ENCODE results near the gene TRPV4. TPM values are rescaled to one million over a fixed set of nuclear protein-coding genes. Genes with fewer than 3 reads are reported as not detected.

The TRPV4 gene
- total and polyA plus RNA-seq, 2 donors from 2014 or later = 6.0 to 24.5 TPM

- peak in 3 of 5 donors; percentile 27 to 42 (median 34) for DNase-seq
- FAIRE-seq = no peak
Observed at GRCh38 chr12:109766251-109766778, 66.9 kb downstream of the TRPV4 start.

GRCh38 chr12:109765446-109765810 is 67.8 kb downstream of the TRPV4 start:
- intact Hi-C loops (cut with DNase I) = no loop called here
- Histone ChIP-seq H3K9me3 (ENCODE audit: control insufficient read depth in 2 of 3, insufficient read depth in 1 of 3, low read length in 3 of 3) (peaks cover 0 to 4% (median 0%) of the 10 kb centered on the region in 3 donors), H3K27me3 (ENCODE audit: control insufficient read depth, insufficient read depth, low read length) (no peaks in the 10 kb centered on the region), H3K27ac (ENCODE audit: low read depth in 2 of 2, low read length in 2 of 2) (no peak overlapping the region), H3K36me3 (ENCODE audit: control insufficient read depth in 2 of 3, insufficient read depth in 3 of 3, low read length in 3 of 3) (no peaks in the 10 kb centered on the region), H3K4me1 (ENCODE audit: control insufficient read depth in 2 of 3, insufficient read depth in 2 of 3, low read depth in 1 of 3, low read length in 3 of 3) (peaks cover 0 to 2% (median 0%) of the 10 kb centered on the region in 3 donors), H3K4me3 (ENCODE audit: low read length in 3 of 3) (no peak overlapping the region), H3K9ac (ENCODE audit: low read length in 3 of 3) (no peak overlapping the region)
- DNase-seq (peak in 2 of 5 donors; percentile 26 to 38), FAIRE-seq (no peak)
- TF ChIP-seq CTCF (IDR thresholded peaks at IDR 0.05; ENCODE audit: borderline replicate concordance, extremely low read depth, insufficient read depth) = no peak

More at GRCh38 chr12:109766251-109766778, 66.9 kb downstream of the TRPV4 start:
- Histone ChIP-seq H3K9me3 (ENCODE audit: control insufficient read depth in 2 of 3, insufficient read depth in 1 of 3, low read length in 3 of 3) (peaks cover 0 to 4% (median 0%) of the 10 kb centered on the region in 3 donors), H3K9ac (ENCODE audit: low read length in 3 of 3) (no peak overlapping the region), H3K4me1 (ENCODE audit: control insufficient read depth in 2 of 3, insufficient read depth in 2 of 3, low read depth in 1 of 3, low read length in 3 of 3) (no peaks in the 10 kb centered on the region), H3K27ac (ENCODE audit: low read depth in 2 of 2, low read length in 2 of 2) (no peak overlapping the region), H3K4me3 (ENCODE audit: low read length in 3 of 3) (no peak overlapping the region), H3K36me3 (ENCODE audit: control insufficient read depth in 2 of 3, insufficient read depth in 3 of 3, low read length in 3 of 3) (no peaks in the 10 kb centered on the region), H3K27me3 (ENCODE audit: control insufficient read depth, insufficient read depth, low read length) (no peaks in the 10 kb centered on the region)
- TF ChIP-seq CTCF (IDR thresholded peaks at IDR 0.05; ENCODE audit: borderline replicate concordance, extremely low read depth, insufficient read depth) = no peak
- intact Hi-C loops (cut with DNase I) = no loop called here

- no peaks in the 10 kb centered on the region for H3K27me3 ChIP-seq (ENCODE audit: control insufficient read depth, insufficient read depth, low read length)
- H3K4me1 ChIP-seq (ENCODE audit: control insufficient read depth in 2 of 3, insufficient read depth in 2 of 3, low read depth in 1 of 3, low read length in 3 of 3) = peaks cover 0 to 5% (median 0%) of the 10 kb centered on the region in 3 donors
- peaks cover 0 to 4% (median 0%) of the 10 kb centered on the region in 3 donors for H3K9me3 ChIP-seq (ENCODE audit: control insufficient read depth in 2 of 3, insufficient read depth in 1 of 3, low read length in 3 of 3)
- no peaks in the 10 kb centered on the region for H3K36me3 ChIP-seq (ENCODE audit: control insufficient read depth in 2 of 3, insufficient read depth in 3 of 3, low read length in 3 of 3)
- DNase-seq (peak in 2 of 5 donors; percentile 25 to 33), FAIRE-seq (no peak)
- H3K9ac ChIP-seq (ENCODE audit: low read length in 3 of 3) = no peak overlapping the region
- H3K27ac ChIP-seq (ENCODE audit: low read depth in 2 of 2, low read length in 2 of 2) = no peak overlapping the region
- H3K4me3 ChIP-seq (ENCODE audit: low read length in 3 of 3) = no peak overlapping the region
- intact Hi-C loops (cut with DNase I) = no loop called here
- no peak for TF ChIP-seq CTCF (IDR thresholded peaks at IDR 0.05; ENCODE audit: borderline replicate concordance, extremely low read depth, insufficient read depth)
Observed at GRCh38 chr12:109764776-109765445, 68.3 kb downstream of the TRPV4 start.

All from kidney (tissue), 14 donors.